ENCODE data around the gene EIF6.

EIF6 gene

DNA sequence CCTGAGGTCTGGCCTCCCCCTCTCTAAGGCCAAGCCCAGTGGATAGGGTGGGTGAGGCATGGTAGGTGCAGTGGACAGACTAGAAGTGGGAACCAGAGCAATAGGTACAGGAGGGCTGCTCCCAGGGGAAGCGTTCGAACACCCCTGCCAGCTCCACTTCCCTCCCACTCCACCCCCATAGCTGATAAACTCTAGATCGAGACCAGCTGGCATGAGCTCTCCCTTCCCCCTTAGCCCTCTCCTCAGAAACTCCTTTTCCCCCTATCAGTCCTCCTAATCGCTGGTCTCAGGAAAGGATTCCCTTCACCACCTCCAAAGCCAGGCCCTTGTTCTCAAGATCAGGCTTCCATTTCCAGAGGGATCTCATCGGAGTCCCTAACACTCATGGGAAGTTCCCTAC, 13.7 kb upstream of the EIF6 start:
- no peak overlapping the region for H3K4me3 ChIP-seq (ENCODE audit: low read depth, low read length)
- TF ChIP-seq, protein P1, sequence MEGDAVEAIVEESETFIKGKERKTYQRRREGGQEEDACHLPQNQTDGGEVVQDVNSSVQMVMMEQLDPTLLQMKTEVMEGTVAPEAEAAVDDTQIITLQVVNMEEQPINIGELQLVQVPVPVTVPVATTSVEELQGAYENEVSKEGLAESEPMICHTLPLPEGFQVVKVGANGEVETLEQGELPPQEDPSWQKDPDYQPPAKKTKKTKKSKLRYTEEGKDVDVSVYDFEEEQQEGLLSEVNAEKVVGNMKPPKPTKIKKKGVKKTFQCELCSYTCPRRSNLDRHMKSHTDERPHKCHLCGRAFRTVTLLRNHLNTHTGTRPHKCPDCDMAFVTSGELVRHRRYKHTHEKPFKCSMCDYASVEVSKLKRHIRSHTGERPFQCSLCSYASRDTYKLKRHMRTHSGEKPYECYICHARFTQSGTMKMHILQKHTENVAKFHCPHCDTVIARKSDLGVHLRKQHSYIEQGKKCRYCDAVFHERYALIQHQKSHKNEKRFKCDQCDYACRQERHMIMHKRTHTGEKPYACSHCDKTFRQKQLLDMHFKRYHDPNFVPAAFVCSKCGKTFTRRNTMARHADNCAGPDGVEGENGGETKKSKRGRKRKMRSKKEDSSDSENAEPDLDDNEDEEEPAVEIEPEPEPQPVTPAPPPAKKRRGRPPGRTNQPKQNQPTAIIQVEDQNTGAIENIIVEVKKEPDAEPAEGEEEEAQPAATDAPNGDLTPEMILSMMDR (IDR thresholded peaks at IDR 0.05; ENCODE audit: low read depth, low read length): no peak

- no peak overlapping the region for H3K4me3 ChIP-seq (ENCODE audit: low read depth, low read length)
- TF ChIP-seq, protein P1 (IDR thresholded peaks at IDR 0.05; ENCODE audit: low read depth, low read length): no peak
Observed at GRCh38 chr20:35297740-35298139, 13.2 kb upstream of the EIF6 start.

- TF ChIP-seq, protein P1 (IDR thresholded peaks at IDR 0.05; ENCODE audit: low read depth, low read length): no peak
- H3K4me3 ChIP-seq (ENCODE audit: low read depth, low read length): no peak overlapping the region
Observed at GRCh38 chr20:35297155-35297554, 12.6 kb upstream of the EIF6 start.

DNA sequence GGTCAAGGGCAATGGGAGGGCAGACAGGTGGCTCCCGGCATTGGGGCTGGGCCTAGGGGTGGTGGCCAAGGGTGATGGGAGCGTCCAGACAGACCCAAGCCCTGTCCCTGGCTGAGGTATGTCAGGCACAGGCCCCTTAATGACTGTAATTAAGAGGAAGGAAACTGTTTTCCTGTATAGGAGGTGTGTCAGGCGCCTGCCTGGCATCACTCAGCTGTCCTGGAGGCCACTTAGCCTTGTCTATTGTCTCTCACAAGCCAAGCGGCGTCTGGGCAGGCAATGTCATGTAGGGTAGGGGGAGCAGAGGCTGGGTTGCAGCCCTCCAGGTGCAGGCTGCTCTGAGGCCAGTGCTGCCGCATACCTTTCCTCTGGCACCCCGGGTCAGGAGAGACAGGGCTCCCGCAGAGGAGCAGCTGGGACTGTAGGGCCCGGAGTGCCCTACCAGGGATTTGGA, 11.6 kb upstream of the EIF6 start:
- no peak overlapping the region for H3K4me3 ChIP-seq (ENCODE audit: low read depth, low read length)
- TF ChIP-seq, protein P1 (IDR thresholded peaks at IDR 0.05; ENCODE audit: low read depth, low read length): no peak

DNA sequence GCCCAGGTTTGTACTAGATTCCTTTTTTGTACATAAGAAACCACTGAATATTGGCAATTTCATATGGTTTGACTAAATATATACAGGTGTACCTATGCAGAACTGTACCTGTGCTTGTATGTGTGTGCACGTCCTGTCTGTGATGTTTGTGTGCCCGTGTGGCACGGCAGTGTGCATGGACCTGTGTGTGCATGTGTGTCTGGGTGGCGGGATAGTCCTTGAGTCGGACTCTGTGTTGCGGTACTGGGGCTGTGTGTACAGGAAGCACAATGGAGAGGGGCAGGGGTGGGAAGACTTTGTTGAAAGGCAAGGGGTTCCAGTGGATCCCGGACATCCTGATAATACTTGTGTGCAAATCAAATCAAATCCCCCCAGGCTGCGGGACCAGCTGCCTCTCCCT, 11.1 kb upstream of the EIF6 start:
- no peak overlapping the region for H3K4me3 ChIP-seq (ENCODE audit: low read depth, low read length)
- TF ChIP-seq, protein P1 (IDR thresholded peaks at IDR 0.05; ENCODE audit: low read depth, low read length): no peak

- TF ChIP-seq, protein P1 (IDR thresholded peaks at IDR 0.05; ENCODE audit: low read depth, low read length): no peak
- no peak overlapping the region for H3K4me3 ChIP-seq (ENCODE audit: low read depth, low read length)
Observed at GRCh38 chr20:35295058-35295457, 10.5 kb upstream of the EIF6 start.

DNA sequence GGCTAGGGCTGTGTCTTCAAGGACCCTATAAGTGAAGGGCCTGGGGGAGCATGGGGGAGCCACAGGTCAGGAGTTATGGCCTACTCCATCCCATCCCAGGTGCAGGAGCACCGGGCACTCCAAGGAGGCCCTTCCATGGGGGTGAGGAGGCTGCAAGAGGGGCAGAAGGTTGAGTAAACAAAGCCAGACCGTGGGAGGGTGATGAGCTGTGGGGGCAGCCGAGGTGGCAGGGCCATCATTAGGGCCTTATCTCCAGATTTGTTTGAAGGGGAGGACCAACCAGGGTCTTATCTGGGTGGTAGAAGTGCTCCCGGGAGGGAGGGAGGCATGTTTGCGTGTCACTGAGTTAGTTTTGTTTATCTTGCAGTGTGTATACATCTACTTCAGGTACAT, 9.7 kb upstream of the EIF6 start:
- H3K4me3 ChIP-seq (ENCODE audit: low read depth, low read length): no peak overlapping the region
- TF ChIP-seq, protein P1 (IDR thresholded peaks at IDR 0.05; ENCODE audit: low read depth, low read length): no peak

Measured in WI38 (cell line).